Astrocyte (in vitro differentiated cells and primary cell): ENCODE results near the gene WNT11. TPM values are rescaled to one million over a fixed set of nuclear protein-coding genes. Genes with fewer than 3 reads are reported as not detected.
A peak's percentile ranks its signal among the peaks of the same experiment; 100 is the strongest.

Experiments used
- DNase-seq: peaks from one replicate; pipeline ENCODE4 v3.0.0-alpha.2; 2010; ENCODE audit warnings: low read depth
- FAIRE-seq: peaks from 2 replicates; lab custom pipeline; 2011; peaks lifted over from hg19 to GRCh38; lab: Jason Lieb, UNC
- H2AFZ ChIP-seq: 2 replicates; pipeline ENCODE4 v1.6.0; 2012; ENCODE audit warnings: low read depth, low read length, inconsistent platforms
- H3K27ac ChIP-seq: 2 replicates; pipeline ENCODE4 v1.5.1; 2011; ENCODE audit warnings: low read depth, low read length, inconsistent platforms
- H3K27me3 ChIP-seq: 2 replicates; pipeline ENCODE4 v1.6.0; 2011; ENCODE audit warnings: low read length, inconsistent platforms; ENCODE audit not compliant: insufficient read depth
- H3K36me3 ChIP-seq: 2 replicates; pipeline ENCODE4 v1.5.1; 2011; ENCODE audit warnings: low read length, inconsistent platforms; ENCODE audit not compliant: insufficient read depth
- H3K4me1 ChIP-seq: 2 replicates; pipeline ENCODE4 v1.5.1; 2011; ENCODE audit warnings: low read length, inconsistent platforms; ENCODE audit not compliant: insufficient read depth
- H3K4me2 ChIP-seq: 2 replicates; pipeline ENCODE4 v1.6.0; 2012; ENCODE audit warnings: low read length, inconsistent platforms
- H3K4me3 ChIP-seq: 2 replicates; pipeline ENCODE4 v1.5.1; 2011; ENCODE audit warnings: low read depth, mild to moderate bottlenecking, low read length, inconsistent platforms; ENCODE audit not compliant: insufficient read depth
- H3K79me2 ChIP-seq: 2 replicates; pipeline ENCODE4 v1.6.0; 2012; ENCODE audit warnings: mild to moderate bottlenecking, low read length, inconsistent platforms; ENCODE audit not compliant: insufficient read depth
- H3K9ac ChIP-seq: 2 replicates; pipeline ENCODE4 v1.6.0; 2012; ENCODE audit warnings: mild to moderate bottlenecking, low read length, inconsistent platforms
- H3K9me3 ChIP-seq: 2 replicates; pipeline ENCODE4 v1.5.1; 2012; ENCODE audit warnings: low read depth, mild to moderate bottlenecking, low read length, inconsistent platforms; ENCODE audit not compliant: insufficient read depth
- H4K20me1 ChIP-seq: 2 replicates; pipeline ENCODE4 v1.6.0; 2012; ENCODE audit warnings: low read length, inconsistent platforms; ENCODE audit not compliant: insufficient read depth
- H3K27ac Mint-ChIP-seq: one replicate; pipeline ENCODE4 v1.8.0; 2021; ENCODE audit warnings: mild to moderate bottlenecking, mixed read lengths; ENCODE audit not compliant: unreplicated experiment
- H3K27me3 Mint-ChIP-seq: one replicate; pipeline ENCODE4 v1.8.0; 2021; ENCODE audit warnings: low read depth, mixed read lengths; ENCODE audit not compliant: unreplicated experiment
- H3K36me3 Mint-ChIP-seq: one replicate; pipeline ENCODE4 v1.8.0; 2021; ENCODE audit warnings: low read depth, mixed read lengths; ENCODE audit not compliant: unreplicated experiment
- H3K4me1 Mint-ChIP-seq: one replicate; pipeline ENCODE4 v1.8.0; 2021; ENCODE audit warnings: low read depth, mixed read lengths; ENCODE audit not compliant: unreplicated experiment
- H3K4me3 Mint-ChIP-seq: one replicate; pipeline ENCODE4 v1.8.0; 2021; ENCODE audit warnings: mild to moderate bottlenecking, moderate library complexity, mixed read lengths; ENCODE audit not compliant: unreplicated experiment
- H3K9me3 Mint-ChIP-seq: one replicate; pipeline ENCODE4 v1.8.0; 2021; ENCODE audit warnings: mild to moderate bottlenecking, mixed read lengths; ENCODE audit not compliant: unreplicated experiment
- EZH2 ChIP-seq: IDR thresholded peaks from 2 replicates; pipeline ENCODE4 v1.6.1; 2012; ENCODE audit warnings: mild to moderate bottlenecking, low read length, inconsistent platforms; ENCODE audit not compliant: insufficient read depth
- total RNA-seq: library from RNA; stranded (reverse); gene quantifications from 2 replicates; pipeline ENCODE4 v1.2.1, GENCODE V29; 2021
- TF ChIP-seq, protein P1 (sequence below): IDR thresholded peaks from 2 replicates; pipeline ENCODE4 v1.5.1; 2011; ENCODE audit warnings: low read depth, mild to moderate bottlenecking, inconsistent platforms, low read length, moderate library complexity; ENCODE audit not compliant: insufficient read depth

Gene WNT11
- total RNA-seq, 1 donor from 2014 or later, result 1.3 TPM

DNA sequence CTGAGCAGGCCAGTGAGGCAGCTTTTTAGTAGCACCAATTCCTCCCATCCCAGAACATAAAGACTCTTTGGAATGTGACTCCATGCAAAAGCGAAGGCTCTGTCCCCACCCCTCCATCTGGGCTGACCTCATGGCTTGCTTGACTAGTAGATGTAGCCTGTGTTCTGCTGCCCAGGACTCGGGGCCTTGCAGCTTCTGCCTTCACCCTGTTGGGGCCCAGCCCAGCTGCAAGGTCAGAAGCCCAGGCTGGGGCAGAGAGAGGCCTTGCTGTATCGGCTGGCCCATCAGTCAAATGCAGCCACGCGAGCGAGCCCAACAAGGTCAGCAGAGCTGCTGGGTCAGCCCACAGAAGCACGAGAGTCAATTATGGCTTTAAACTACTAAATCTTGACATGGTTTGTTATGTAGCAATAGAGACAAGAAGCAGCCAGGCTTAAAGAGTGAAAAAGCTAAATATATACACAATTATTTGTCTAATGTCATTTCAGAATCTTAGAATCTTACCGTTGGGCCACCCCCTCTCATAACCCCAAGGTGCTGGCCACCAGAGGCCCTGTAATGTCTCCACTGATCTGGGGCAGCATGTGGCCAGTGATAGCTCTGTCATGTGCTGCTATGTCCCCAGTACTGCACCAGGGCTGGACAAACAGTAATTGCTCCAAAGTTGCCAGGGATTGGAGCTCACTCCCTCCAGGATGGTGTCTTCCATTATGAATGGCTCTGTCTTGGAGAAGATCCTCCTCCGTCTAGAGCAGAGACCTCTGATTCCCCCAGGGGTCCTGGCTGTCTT lies 10.4 kb upstream of the WNT11 start:
- Histone ChIP-seq H3K9ac (no peak overlapping the region), H3K27ac (no peak overlapping the region), H3K4me2 (no peak overlapping the region), H2AFZ (no peak overlapping the region), H3K4me1 (peaks cover 10% of the 10 kb centered on the region), H3K9me3 (no peaks in the 10 kb centered on the region), H3K36me3 (no peaks in the 10 kb centered on the region), H3K4me3 (no peak overlapping the region), H3K27me3 (peaks cover 12% of the 10 kb centered on the region), H3K79me2 (no peaks in the 10 kb centered on the region), H4K20me1 (no peaks in the 10 kb centered on the region)
- H3K36me3 Mint-ChIP-seq, result no peaks in the 10 kb centered on the region
- no peak overlapping the region for H3K4me3 Mint-ChIP-seq
- no peaks in the 10 kb centered on the region for H3K9me3 Mint-ChIP-seq
- no peak for TF ChIP-seq EZH2
- TF ChIP-seq, protein P1, sequence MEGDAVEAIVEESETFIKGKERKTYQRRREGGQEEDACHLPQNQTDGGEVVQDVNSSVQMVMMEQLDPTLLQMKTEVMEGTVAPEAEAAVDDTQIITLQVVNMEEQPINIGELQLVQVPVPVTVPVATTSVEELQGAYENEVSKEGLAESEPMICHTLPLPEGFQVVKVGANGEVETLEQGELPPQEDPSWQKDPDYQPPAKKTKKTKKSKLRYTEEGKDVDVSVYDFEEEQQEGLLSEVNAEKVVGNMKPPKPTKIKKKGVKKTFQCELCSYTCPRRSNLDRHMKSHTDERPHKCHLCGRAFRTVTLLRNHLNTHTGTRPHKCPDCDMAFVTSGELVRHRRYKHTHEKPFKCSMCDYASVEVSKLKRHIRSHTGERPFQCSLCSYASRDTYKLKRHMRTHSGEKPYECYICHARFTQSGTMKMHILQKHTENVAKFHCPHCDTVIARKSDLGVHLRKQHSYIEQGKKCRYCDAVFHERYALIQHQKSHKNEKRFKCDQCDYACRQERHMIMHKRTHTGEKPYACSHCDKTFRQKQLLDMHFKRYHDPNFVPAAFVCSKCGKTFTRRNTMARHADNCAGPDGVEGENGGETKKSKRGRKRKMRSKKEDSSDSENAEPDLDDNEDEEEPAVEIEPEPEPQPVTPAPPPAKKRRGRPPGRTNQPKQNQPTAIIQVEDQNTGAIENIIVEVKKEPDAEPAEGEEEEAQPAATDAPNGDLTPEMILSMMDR, result no peak
- H3K4me1 Mint-ChIP-seq, result peaks cover 15% of the 10 kb centered on the region
- FAIRE-seq, result no peak
- DNase-seq, result no peak
- H3K27ac Mint-ChIP-seq, result no peak overlapping the region
- H3K27me3 Mint-ChIP-seq, result peaks cover 37% of the 10 kb centered on the region

DNA sequence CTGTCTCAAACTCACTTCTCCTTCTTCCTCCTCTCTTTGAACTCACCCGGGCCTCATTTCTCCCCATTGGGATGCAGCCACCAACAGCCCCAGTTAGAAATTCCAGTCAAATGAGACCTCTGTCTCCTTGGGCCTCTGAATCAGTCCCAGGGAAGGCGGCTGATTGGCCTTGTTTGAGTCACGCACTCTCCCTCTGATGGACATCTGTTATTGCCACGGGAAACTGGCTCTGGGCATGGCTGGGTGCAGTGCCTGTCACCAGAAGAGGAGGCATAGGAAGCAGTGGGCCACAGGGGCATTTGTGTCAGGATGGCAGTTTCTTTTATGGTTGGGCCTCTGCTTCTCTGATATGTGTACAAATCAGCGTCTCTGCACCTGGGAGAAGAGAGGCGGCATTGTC lies 9.6 kb upstream of the WNT11 start:
- H3K4me1 ChIP-seq, result peaks cover 11% of the 10 kb centered on the region
- Mint-ChIP-seq H3K9me3 (no peaks in the 10 kb centered on the region), H3K27me3 (peaks cover 45% of the 10 kb centered on the region), H3K36me3 (no peaks in the 10 kb centered on the region), H3K4me3 (no peak overlapping the region), H3K4me1 (peaks cover 15% of the 10 kb centered on the region), H3K27ac (peak overlapping the region; percentile 75)
- peaks cover 20% of the 10 kb centered on the region for H3K27me3 ChIP-seq
- no peak overlapping the region for H3K9ac ChIP-seq
- no peaks in the 10 kb centered on the region for H3K36me3 ChIP-seq
- H3K79me2 ChIP-seq, result no peaks in the 10 kb centered on the region
- no peaks in the 10 kb centered on the region for H3K9me3 ChIP-seq
- peak overlapping the region; percentile 19 for H3K4me2 ChIP-seq
- H2AFZ ChIP-seq, result no peak overlapping the region
- H3K27ac ChIP-seq, result no peak overlapping the region
- DNase-seq, result peak; percentile 36
- H3K4me3 ChIP-seq, result no peak overlapping the region
- no peak for TF ChIP-seq EZH2
- TF ChIP-seq, protein P1, result no peak
- no peak for FAIRE-seq
- no peaks in the 10 kb centered on the region for H4K20me1 ChIP-seq

DNA sequence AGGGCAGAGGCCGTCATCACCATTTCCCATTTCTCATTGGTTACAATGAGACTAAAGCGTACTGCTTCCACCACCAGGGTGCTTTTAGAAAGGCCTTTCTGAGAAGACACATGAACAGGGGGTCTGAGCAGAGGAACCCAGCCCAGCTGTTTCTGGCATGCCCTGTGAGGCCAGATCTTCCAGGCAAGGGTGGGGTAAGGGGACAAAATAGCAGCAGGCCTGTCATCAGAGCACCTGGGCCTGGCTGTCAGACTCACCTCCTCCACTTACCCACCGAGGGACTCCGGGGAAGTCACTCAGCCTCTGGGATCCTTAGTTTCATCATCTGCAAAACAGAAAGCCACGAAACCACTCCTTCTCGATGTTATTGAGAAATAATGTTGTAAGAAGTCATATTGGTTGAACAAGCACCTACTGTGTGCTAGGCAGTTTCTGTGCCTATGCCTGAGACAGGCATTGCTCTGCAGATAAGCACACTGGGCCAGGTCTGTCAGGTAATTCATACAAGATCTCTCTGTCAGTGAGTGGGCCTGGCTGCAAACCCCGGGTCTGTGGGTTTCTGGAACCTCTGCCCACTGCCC lies 8.8 kb upstream of the WNT11 start:
- Histone ChIP-seq H3K4me3 (no peak overlapping the region), H3K79me2 (no peaks in the 10 kb centered on the region), H3K9ac (no peak overlapping the region), H3K27ac (no peak overlapping the region), H3K27me3 (peaks cover 22% of the 10 kb centered on the region), H2AFZ (no peak overlapping the region), H3K4me2 (no peak overlapping the region), H3K4me1 (peaks cover 19% of the 10 kb centered on the region), H4K20me1 (no peaks in the 10 kb centered on the region), H3K36me3 (no peaks in the 10 kb centered on the region), H3K9me3 (no peaks in the 10 kb centered on the region)
- DNase-seq, result no peak
- H3K27ac Mint-ChIP-seq, result no peak overlapping the region
- no peak overlapping the region for H3K4me3 Mint-ChIP-seq
- H3K4me1 Mint-ChIP-seq, result peaks cover 15% of the 10 kb centered on the region
- H3K36me3 Mint-ChIP-seq, result no peaks in the 10 kb centered on the region
- H3K27me3 Mint-ChIP-seq, result peaks cover 44% of the 10 kb centered on the region
- no peaks in the 10 kb centered on the region for H3K9me3 Mint-ChIP-seq
- TF ChIP-seq EZH2, result no peak
- TF ChIP-seq, protein P1, result no peak
- no peak for FAIRE-seq
